NCI-H82 treated with DMSO at 0.1 percent for 48 hours (cell line): Measurements from ENCODE around the gene PRB4.
"Not testable (repeated sequence)": the region's sequence is repeated elsewhere in the genome, so short reads cannot be mapped to it uniquely, and the experiment has no call there.

Experiments
- DNase-seq: peaks from one replicate; lab custom pipeline; 2025; ENCODE audit not compliant: unreplicated experiment; lab: John Stamatoyannopoulos, UW

PRB4 gene

GRCh38 chr12:11310336-11310735 lies at the start of gene PRB4:
PRB4 (minus strand) TSS chr12:11310436; CDS start chr12:11310398, 38 bp downstream.
- DNase-seq = no peak

GRCh38 chr12:11351736-11352135 lies 41.5 kb upstream of the PRB4 start:
- not testable (repeated sequence) for DNase-seq

GRCh38 chr12:11348439-11348838 lies 38.2 kb upstream of the PRB4 start:
- DNase-seq = no peak

- no peak for DNase-seq
Observed at GRCh38 chr12:11347810-11348209, 37.6 kb upstream of the PRB4 start.

GRCh38 chr12:11344500-11344899 lies 34.3 kb upstream of the PRB4 start:
- no peak for DNase-seq

GRCh38 chr12:11324426-11324825 lies 14.2 kb upstream of the PRB4 start:
- DNase-seq = no peak

- DNase-seq = no peak
Observed at GRCh38 chr12:11321980-11322379, 11.7 kb upstream of the PRB4 start.

GRCh38 chr12:11307143-11307542 lies 3.1 kb downstream of the PRB4 start:
- DNase-seq = no peak

- no peak for DNase-seq
Observed at GRCh38 chr12:11273449-11273848, 36.8 kb downstream of the PRB4 start.

GRCh38 chr12:11269607-11270006 lies 40.6 kb downstream of the PRB4 start, which contains the start of gene PRB3:
PRB3 (minus strand) TSS chr12:11269707; CDS start chr12:11269669, 38 bp downstream.
- DNase-seq = no peak

- no peak for DNase-seq
Observed at GRCh38 chr12:11264501-11264900, 45.7 kb downstream of the PRB4 start.
